Activated naive CD8-positive, alpha-beta T cell treated with anti-CD3 and anti-CD28 coated beads for 36 hours (primary cell): ENCODE data around the gene LSM2. TPM values are rescaled to one million over a fixed set of nuclear protein-coding genes. Genes with fewer than 3 reads are reported as not detected.
"Not testable (repeated sequence)": the region's sequence is repeated elsewhere in the genome, so short reads cannot be mapped to it uniquely, and the experiment has no call there.

ENCODE experiments used
- DNase-seq: peaks from one replicate; pipeline ENCODE4 v3.0.0; 2021
- H3K27ac Mint-ChIP-seq: one replicate; pipeline ENCODE4 v1.8.0; 2022; ENCODE audit warnings: mild to moderate bottlenecking, moderate library complexity, mixed read lengths
- H3K27me3 Mint-ChIP-seq: one replicate; pipeline ENCODE4 v1.8.0; 2022; ENCODE audit warnings: mild to moderate bottlenecking, mixed read lengths
- H3K36me3 Mint-ChIP-seq: one replicate; pipeline ENCODE4 v1.8.0; 2021; ENCODE audit warnings: mild to moderate bottlenecking, mixed read lengths
- H3K4me1 Mint-ChIP-seq: one replicate; pipeline ENCODE4 v1.8.0; 2021; ENCODE audit warnings: mixed read lengths
- H3K4me3 Mint-ChIP-seq: one replicate; pipeline ENCODE4 v1.8.0; 2022; ENCODE audit warnings: mild to moderate bottlenecking, moderate library complexity, mixed read lengths
- H3K9me3 Mint-ChIP-seq: one replicate; pipeline ENCODE4 v1.8.0; 2022; ENCODE audit warnings: mixed read lengths
- total RNA-seq, 2 experiments: library from RNA; stranded (reverse); gene quantifications; one replicate each; pipeline ENCODE4 v1.2.3, GENCODE V29; 2021

LSM2 gene
- total RNA-seq, 2 experiments from 2014 or later: 145 TPM

DNA sequence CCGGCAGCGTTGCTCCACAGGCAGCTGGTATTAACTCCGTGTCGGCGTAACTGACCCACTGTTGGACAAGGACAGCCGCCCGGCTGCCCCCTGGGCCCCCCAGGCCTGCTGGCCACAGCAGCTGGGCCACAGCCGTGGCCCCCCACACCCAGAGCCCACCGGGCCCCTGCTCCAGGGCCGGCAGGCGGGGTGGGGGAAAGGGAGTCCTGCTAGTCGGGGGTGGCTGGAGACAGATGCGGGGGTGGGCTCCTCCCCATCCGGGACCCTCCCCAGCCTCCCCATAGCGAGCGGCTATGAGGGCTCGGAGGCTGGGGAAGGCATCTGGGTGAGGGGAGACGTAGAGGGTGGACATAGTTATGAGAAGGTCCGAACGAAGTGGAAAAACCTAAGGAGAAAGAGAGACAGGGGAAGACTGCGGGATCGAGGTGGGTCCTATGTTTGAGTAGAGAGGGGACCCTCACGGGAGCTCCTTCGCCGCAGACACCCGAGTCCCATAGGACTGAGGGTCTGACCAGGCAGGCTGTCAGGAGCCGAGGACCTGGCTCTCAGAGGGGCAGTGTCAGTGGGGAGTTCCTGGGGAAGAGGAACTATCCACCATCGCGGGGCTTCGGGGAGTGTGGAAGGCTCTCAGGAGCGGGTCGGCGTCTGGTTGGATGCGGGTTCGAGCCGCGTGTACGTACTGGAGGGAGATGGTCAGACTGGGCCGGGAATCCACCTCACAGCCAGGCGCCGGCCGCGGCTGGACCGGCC, 11.7 kb downstream of the LSM2 start:
- Mint-ChIP-seq H3K36me3 (peaks cover 26% of the 10 kb centered on the region), H3K4me1 (peaks cover 41% of the 10 kb centered on the region), H3K27me3 (no peaks in the 10 kb centered on the region), H3K4me3 (peak overlapping the region; percentile 81), H3K9me3 (no peaks in the 10 kb centered on the region), H3K27ac (peak overlapping the region; percentile 98)
- DNase-seq: no peak

DNA sequence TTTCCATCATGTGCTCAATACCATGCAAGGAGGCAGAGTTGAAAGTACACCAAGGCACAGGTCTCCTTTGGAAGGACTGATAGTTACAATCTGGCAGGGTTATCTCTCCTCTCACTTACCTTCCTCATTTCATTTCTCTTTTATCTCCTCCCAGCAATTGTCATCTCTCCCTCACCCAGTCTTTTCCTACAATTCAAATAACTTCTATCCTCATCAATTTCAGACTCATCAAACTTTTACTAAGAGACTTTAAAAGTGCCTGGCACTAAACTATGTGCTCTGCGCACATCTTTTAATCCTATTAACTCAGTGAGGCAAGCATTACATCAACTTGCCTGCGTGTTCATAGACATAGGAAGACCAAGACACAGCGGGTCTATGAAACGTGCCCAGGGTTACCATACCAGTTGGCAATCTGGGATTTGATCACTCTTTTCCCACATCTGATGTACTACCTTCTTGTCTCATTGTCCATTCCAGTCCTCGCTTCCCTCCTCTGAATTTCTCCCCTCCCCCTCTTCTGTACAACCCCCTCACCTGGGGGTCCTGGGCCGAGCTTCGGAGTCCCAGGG, 12.4 kb downstream of the LSM2 start:
- no peaks in the 10 kb centered on the region for H3K9me3 Mint-ChIP-seq
- no peak for DNase-seq
- peak overlapping the region; percentile 81 for H3K4me3 Mint-ChIP-seq
- H3K27me3 Mint-ChIP-seq: no peaks in the 10 kb centered on the region
- peaks cover 42% of the 10 kb centered on the region for H3K4me1 Mint-ChIP-seq
- H3K27ac Mint-ChIP-seq: peak overlapping the region; percentile 67
- peaks cover 30% of the 10 kb centered on the region for H3K36me3 Mint-ChIP-seq

DNA sequence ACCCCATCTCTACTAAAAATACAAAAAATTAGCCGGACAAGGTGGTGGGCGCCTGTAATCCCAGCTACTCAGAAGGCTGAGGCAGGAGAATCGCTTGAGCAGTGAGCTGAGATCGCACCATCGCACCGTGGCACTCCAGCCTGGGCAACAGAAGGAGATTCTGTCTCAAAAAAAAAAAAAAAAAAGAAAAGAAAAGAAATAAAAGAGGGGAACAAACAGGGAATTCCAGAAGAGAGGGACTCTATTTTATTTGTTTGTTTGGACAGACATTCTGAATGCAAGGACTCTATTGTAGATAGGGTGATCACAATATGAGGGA, 12.9 kb downstream of the LSM2 start:
- peaks cover 40% of the 10 kb centered on the region for H3K4me1 Mint-ChIP-seq
- H3K27me3 Mint-ChIP-seq, H3K9me3 Mint-ChIP-seq, DNase-seq: not testable (repeated sequence)
- H3K36me3 Mint-ChIP-seq: peaks cover 34% of the 10 kb centered on the region
- H3K4me3 Mint-ChIP-seq: peak overlapping the region; percentile 81
- peak overlapping the region; percentile 67 for H3K27ac Mint-ChIP-seq

DNA sequence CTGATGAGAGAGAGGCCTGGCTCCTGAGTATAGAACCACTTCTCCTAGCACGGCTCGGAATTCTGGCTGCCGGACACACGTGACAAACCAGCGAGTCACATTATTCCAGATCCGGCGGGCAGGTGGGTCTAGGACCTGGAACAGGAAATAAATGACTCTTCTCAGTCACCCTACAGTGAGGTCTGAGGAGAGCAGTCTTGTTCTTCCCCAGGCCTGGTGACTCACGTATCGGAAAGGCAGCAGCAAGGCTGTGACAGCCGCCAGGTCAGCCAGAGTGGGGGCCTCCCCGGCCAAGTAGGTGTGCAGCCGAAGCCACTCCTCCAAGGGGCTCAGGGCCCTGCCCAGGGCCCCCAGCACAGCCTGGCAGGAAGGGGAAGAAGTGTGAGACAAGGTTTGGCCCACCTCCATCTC, 14.0 kb downstream of the LSM2 start:
- H3K27me3 Mint-ChIP-seq: no peaks in the 10 kb centered on the region
- H3K4me3 Mint-ChIP-seq: peak overlapping the region; percentile 81
- peaks cover 35% of the 10 kb centered on the region for H3K4me1 Mint-ChIP-seq
- DNase-seq: peak; percentile 43
- H3K9me3 Mint-ChIP-seq: no peaks in the 10 kb centered on the region
- H3K36me3 Mint-ChIP-seq: peaks cover 30% of the 10 kb centered on the region
- peak overlapping the region; percentile 70 for H3K27ac Mint-ChIP-seq

DNA sequence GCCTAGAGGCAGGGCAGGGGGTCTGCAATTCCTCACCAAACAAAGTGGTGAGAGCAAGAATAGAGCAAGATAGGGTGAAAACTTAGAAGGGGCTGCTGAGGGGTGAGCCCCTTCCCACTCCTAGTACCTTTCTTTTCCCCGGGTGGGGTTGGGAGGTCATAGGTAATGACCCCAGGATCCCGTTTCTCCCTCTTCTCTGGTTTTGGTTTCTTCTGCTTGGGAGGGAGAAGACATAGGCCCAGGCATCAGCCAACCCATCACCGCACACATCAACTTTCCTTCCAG, 14.7 kb downstream of the LSM2 start:
- Mint-ChIP-seq H3K9me3 (no peaks in the 10 kb centered on the region), H3K27me3 (no peaks in the 10 kb centered on the region), H3K4me3 (no peak overlapping the region), H3K36me3 (peaks cover 28% of the 10 kb centered on the region), H3K4me1 (peaks cover 27% of the 10 kb centered on the region), H3K27ac (no peak overlapping the region)
- DNase-seq: no peak

DNA sequence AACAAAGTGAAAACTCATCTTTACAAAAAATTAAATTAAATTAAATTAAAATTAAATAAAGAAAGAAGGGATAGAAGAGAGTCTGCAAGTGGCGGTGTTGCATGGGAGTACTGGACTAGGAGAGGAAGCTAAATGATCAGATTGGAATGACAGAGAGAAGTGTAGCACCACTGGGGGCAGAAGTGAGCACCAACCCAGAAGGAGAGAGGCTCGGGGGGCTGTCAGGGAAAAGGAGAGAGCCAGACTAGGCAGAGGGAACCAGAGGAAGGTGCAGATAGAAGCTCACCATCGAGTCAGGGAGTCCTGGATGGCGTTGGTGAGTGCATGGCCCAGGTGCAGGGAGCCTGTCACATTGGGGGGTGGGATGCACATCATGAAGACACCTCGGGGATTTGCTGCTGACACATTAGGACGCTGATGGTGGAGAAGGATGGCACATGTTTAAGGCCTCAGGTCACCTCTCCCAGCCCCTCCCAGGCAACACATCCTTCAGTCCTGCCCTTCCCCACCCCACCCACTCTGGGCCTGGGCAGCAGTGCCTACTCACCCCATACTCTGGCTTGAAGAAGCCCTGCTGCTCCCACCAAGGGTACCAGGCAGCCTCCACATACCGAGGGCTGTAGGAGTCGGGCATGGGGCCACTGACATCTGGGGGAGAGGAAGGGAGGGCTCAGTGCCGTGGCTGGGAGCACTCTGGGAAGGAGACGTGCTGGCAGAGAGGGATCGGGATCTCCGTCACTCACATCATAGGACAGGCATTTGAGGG, 15.3 kb downstream of the LSM2 start:
- Mint-ChIP-seq H3K27ac (no peak overlapping the region), H3K27me3 (no peaks in the 10 kb centered on the region), H3K4me1 (peaks cover 25% of the 10 kb centered on the region), H3K9me3 (no peaks in the 10 kb centered on the region), H3K4me3 (no peak overlapping the region), H3K36me3 (peaks cover 31% of the 10 kb centered on the region)
- peak; percentile 44 for DNase-seq

DNA sequence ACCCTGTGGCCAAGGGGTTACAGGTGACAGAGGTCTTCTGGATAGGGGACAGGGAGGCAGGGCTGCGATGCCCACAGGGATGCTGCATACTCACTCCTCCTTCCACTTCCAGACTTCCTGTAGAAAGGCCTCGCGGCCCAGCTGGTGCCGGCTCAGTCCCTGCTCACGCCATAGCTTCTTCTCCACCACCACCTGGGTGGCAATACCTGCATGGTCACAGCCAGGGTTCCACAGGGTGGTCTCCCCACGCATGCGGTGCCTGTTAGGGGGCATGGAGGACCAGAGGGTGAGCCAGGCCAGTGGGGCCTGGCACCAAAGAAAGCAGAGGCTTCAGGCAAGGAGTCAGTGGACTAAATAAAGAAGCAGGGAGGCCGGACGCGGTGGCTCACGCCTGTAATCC, 21.3 kb downstream of the LSM2 start:
- H3K9me3 Mint-ChIP-seq: no peaks in the 10 kb centered on the region
- H3K27ac Mint-ChIP-seq: no peak overlapping the region
- DNase-seq: no peak
- peaks cover 38% of the 10 kb centered on the region for H3K36me3 Mint-ChIP-seq
- H3K4me3 Mint-ChIP-seq: no peak overlapping the region
- H3K27me3 Mint-ChIP-seq: no peaks in the 10 kb centered on the region
- peaks cover 3% of the 10 kb centered on the region for H3K4me1 Mint-ChIP-seq

DNA sequence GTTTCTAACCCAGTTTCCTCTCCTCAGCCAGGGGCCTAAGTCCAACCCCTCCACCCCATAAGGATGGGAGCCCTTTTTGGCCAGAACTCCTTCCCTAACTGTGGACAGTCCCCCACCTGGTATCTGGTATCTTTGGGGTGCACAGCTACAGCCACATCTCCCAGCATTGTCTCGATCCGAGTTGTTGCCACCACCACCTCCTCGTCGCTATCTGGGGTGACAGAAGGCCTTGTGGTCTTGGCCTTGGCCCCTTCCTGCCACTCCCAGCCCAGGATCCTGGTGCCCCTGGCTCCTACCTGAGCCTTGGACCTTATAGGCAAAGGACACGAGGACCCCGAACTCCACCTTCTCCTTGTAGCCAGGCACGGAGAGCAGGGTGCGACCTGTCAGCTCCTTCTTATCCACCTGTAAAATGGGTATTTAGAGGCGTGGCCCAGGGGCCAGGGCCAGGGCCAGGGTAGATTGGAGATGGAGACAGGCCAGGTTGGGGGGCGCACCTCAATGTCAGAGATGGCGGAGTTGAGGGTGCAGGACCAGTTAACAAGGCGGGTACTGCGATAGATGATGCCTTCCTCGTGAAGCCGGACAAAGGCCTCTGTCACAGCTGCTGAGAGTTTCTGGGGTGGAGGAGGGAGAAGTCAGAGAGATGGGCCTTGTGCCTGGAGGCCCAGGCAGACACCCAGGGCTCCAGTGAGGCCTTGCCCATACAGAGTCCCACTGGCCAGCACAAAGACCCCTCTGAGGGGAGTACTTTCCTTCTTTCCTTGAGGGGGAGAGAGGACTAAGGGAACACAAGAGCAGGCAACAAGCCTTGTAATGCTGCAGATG, 22.5 kb downstream of the LSM2 start:
- peaks cover 2% of the 10 kb centered on the region for H3K4me1 Mint-ChIP-seq
- peak overlapping the region; percentile 16 for H3K27ac Mint-ChIP-seq
- H3K36me3 Mint-ChIP-seq: peaks cover 38% of the 10 kb centered on the region

DNA sequence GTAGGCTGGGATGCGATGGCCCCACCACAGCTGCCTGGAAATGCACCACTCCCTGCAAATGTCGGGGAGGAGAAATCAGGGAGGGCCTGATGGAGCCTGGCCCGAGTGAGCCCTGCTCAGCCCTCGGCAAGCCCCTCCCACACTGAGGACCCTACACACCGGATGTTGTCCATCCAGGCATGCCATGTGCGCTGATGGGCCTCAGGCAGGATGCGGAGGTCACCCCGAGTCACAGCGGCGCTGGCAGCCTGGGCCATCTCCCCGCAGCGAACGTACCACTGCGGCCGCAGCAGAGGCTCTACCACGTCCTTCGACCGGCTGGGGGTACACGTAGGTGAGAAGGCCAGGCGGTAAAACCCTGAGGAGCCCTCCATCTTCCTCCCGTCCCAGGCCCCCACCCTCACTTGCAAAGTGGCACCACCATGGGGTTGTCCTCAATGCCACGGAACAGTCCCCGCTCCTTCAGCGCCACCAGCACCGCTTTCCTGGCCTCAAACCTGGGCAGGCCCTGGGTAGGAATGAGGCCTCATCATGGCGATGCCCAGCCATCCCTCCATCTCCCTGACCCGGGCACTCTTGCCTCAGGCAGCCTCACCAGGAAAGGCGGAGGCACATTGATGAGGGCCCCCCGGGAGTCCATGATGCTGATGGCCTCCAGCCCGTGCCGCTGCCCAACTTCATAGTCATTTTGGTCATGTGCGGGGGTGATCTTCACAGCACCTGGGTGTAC, 24.5 kb downstream of the LSM2 start:
- H3K27me3 Mint-ChIP-seq: no peaks in the 10 kb centered on the region

More for the DNA sequence above, 22.5 kb downstream of the LSM2 start:
- no peak for DNase-seq
- Mint-ChIP-seq H3K9me3 (no peaks in the 10 kb centered on the region), H3K4me3 (no peak overlapping the region), H3K27me3 (no peaks in the 10 kb centered on the region)

DNA sequence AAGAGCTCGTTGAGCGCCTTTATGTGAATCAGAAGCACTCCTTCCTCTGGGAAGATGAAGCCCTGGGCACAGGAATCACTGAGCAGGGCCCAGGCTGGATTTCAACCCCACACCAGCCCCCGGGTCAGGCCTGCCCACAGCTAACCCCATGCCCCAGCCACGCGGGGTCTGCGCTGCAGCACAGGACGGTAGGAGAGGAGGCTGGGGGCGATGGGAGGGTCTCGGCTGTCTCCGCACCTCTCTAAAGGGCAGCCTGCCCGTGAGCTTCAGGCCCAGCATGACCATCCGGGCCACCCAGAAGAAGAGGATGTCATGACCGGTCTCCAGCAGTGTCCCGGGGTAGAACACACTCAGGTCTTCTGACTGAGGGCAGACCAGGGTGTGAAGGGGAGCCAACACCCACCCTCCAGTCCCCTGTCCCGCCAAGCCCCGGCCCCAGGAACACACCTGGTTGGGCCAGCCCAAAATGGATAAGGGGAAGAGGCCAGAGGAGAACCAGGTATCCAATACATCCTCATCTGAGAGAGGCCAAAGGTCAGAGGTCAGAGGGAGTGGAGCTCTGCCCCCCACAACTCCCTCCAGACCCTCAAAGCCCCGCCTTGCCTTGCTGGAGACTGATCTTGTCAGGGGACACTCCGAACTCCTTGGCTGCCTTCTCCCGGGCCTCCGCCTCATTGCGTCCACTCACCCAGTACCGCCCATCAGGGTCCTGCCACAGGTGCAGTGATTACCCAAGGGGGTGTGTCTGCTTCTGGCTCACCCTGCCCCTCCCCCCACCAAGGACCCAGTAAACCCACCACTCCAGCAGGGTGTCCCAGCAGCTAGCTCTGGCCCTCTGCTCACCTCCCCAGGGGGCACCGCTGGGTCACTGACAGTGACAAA, 25.3 kb downstream of the LSM2 start:
- no peak overlapping the region for H3K4me3 Mint-ChIP-seq
- H3K27me3 Mint-ChIP-seq: peaks cover under 1% of the 10 kb centered on the region
- peaks cover 16% of the 10 kb centered on the region for H3K4me1 Mint-ChIP-seq
- no peaks in the 10 kb centered on the region for H3K9me3 Mint-ChIP-seq
- no peak for DNase-seq
- H3K36me3 Mint-ChIP-seq: peaks cover 43% of the 10 kb centered on the region
- no peak overlapping the region for H3K27ac Mint-ChIP-seq

More for the DNA sequence above, 24.5 kb downstream of the LSM2 start:
- DNase-seq: no peak
- Mint-ChIP-seq H3K4me3 (no peak overlapping the region), H3K36me3 (peaks cover 45% of the 10 kb centered on the region), H3K4me1 (peaks cover 8% of the 10 kb centered on the region), H3K9me3 (no peaks in the 10 kb centered on the region), H3K27ac (no peak overlapping the region)

DNA sequence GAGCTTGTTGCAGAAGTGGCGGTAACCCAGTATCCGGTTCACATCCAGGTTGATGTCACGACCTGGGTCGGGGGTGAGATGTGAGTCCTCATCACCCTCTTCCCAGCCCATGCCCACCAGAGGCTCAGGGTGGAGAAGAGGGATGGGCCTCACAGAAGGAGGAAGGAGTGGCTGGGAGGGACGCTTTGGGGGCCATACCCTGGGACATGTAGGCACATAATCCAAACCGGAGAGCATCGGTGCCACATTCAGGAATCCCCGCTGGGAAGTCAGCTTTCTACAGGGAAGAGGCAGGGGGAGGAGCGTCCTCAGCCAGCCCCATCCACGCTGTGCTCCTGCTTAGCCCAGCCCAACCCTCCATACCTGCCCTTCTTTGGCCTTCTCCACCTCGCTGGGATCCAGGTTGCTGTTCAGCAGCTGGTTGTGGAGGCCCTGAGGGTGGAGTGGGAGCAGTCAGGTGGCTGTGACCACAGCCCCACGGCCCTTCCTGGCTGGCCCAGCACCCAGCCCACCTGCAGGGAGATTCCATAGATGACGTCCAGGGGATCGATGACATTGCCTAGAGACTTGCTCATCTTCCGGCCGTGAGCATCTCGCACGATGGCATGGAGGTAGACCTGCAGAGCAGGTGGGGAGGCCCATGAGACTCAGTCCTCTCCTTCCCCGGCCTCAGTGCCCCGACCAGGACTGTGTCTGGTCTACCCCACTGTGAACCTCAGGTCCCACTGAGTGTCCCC, 26.1 kb downstream of the LSM2 start:
- Mint-ChIP-seq H3K36me3 (peaks cover 39% of the 10 kb centered on the region), H3K4me1 (peaks cover 20% of the 10 kb centered on the region), H3K4me3 (no peak overlapping the region), H3K27me3 (peaks cover 3% of the 10 kb centered on the region), H3K27ac (no peak overlapping the region), H3K9me3 (no peaks in the 10 kb centered on the region)
- no peak for DNase-seq

DNA sequence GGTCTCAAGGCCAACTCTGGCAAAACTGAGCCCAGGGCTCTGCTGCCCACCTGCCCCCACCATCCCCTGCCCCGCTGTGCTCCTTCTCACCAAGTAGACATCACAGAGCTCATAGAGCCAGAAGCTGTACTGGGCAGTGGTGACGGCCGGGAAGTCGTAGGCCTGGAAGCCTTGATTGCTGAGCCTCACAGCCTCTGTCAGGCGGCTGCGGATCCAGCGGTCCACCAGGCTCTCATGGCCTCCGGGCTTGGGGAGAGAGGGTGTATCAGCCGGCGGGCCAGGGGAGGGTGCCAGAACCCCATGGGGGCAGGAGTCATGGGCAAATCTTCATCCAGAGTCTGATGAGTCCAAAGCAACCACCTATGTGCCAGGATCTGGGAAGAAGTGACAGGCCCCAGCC, 26.9 kb downstream of the LSM2 start:
- Mint-ChIP-seq H3K9me3 (no peaks in the 10 kb centered on the region), H3K27ac (no peak overlapping the region), H3K4me1 (peaks cover 25% of the 10 kb centered on the region), H3K27me3 (peaks cover 6% of the 10 kb centered on the region), H3K4me3 (no peak overlapping the region), H3K36me3 (peaks cover 39% of the 10 kb centered on the region)
- DNase-seq: no peak
